NAMALWA (cell line): Measurements from ENCODE around the gene SECISBP2L.
"Not testable (repeated sequence)": the region's sequence is repeated elsewhere in the genome, so short reads cannot be mapped to it uniquely, and the experiment has no call there.

Experiments used
- DNase-seq: peaks from one replicate; pipeline ENCODE4 v3.0.0-alpha.2; 2015; ENCODE audit warnings: low spot score

Gene SECISBP2L, protein sequence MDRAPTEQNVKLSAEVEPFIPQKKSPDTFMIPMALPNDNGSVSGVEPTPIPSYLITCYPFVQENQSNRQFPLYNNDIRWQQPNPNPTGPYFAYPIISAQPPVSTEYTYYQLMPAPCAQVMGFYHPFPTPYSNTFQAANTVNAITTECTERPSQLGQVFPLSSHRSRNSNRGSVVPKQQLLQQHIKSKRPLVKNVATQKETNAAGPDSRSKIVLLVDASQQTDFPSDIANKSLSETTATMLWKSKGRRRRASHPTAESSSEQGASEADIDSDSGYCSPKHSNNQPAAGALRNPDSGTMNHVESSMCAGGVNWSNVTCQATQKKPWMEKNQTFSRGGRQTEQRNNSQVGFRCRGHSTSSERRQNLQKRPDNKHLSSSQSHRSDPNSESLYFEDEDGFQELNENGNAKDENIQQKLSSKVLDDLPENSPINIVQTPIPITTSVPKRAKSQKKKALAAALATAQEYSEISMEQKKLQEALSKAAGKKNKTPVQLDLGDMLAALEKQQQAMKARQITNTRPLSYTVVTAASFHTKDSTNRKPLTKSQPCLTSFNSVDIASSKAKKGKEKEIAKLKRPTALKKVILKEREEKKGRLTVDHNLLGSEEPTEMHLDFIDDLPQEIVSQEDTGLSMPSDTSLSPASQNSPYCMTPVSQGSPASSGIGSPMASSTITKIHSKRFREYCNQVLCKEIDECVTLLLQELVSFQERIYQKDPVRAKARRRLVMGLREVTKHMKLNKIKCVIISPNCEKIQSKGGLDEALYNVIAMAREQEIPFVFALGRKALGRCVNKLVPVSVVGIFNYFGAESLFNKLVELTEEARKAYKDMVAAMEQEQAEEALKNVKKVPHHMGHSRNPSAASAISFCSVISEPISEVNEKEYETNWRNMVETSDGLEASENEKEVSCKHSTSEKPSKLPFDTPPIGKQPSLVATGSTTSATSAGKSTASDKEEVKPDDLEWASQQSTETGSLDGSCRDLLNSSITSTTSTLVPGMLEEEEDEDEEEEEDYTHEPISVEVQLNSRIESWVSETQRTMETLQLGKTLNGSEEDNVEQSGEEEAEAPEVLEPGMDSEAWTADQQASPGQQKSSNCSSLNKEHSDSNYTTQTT

DNA sequence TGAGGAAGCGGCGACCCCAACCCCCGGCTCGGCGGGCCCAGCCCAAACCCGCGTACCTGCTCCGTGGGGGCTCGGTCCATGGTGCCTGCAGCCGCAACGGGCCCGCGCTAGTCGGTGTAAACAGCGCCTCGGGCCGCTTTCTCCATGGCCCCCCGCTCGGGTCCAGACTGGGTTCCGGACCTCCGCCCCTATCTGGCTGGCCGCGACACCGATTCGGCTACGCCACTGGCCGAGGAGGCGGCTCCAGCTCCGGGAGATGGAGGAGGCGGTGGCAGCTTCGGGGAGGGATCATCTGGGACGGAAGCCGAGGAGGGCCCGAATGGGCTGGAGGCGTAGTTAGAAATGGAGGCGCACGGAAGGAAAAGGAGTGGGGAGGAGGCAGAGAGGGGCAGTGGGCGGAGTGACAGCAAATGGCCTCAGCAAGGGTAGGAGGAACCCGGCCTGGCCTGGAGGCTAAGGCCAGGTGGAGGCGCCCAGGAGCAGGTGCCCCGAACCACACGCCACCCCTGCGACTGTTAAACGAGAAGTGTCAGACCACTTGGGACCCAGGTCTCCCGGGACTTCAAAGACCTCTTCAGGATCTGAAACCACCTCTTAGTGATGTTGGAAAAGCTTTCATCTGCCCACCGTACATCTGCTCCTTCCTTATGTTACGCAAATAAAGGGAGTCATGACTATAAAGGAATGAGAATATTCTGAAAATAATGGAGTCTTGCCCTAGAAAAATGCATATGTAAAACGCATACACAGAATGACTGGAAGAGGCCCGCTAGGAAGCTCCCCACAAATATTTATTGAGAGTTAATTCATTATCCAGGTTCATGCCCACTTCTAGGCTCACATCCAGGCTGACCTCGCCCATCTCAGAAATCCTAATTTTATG is at the start of gene SECISBP2L:
TSS of gene SECISBP2L (minus strand) at position 227 of the 883 bp plus-strand sequence. CDS start at position 80, 147 bp downstream.
- peak; percentile 96 for DNase-seq

DNA sequence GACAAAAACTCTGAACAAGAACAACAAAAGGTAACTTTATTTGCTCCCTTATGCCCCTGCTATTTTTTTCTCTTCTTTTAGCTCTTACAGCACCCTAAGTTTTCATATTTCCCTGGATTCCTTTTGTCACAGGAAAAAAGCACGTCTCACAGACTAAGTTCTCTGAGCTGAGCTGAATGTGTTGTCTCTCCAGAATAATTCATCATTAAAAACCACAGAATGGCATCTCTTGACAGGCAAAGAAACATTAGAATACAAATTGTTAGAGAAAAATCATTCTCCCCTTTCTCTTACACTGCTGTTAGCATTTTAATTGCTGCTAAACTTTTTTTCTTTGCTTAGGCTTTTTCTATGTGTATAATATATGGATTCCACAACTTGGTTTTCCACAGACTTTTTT is 48.7 kb upstream of the SECISBP2L start:
- DNase-seq: no peak

DNA sequence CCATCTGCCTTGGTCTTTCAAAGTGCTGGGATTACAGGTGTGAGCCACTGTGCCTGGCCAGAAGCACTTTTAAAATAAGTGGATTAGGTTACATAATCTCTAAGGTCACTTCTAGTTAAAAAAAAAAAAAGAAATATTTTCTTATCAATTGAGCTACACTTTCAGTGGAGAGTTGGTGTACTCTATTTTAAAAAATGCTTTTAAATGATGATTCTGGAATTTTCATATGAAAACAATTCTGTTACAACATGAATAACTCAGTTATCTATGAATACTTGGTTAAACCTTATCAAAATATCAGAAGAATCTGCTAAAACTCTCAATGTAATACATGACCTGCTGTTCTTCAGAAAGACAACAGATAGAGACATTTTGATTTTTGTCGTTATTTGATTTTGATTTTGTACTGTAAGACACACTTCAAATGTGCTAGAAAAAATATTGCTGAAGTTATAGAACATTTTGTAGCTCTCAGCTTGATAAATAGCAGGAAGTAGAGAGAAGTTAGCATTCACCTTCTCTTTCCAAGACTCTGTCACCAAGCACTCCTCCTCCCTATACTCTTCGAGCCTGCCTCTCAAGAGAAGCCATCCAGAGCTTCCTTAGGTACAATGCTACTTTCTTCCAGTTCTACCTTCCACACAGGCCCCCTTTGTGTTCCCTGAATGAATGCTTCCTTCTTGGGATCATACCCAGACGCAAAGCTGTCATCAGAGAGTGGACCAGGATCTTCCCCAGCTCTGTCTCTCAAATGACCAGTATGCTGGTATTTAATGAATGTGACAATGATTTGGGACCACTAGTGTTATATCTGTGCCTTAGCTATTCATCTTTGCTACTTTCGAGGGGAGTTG is 47.2 kb upstream of the SECISBP2L start:
- no peak for DNase-seq

DNA sequence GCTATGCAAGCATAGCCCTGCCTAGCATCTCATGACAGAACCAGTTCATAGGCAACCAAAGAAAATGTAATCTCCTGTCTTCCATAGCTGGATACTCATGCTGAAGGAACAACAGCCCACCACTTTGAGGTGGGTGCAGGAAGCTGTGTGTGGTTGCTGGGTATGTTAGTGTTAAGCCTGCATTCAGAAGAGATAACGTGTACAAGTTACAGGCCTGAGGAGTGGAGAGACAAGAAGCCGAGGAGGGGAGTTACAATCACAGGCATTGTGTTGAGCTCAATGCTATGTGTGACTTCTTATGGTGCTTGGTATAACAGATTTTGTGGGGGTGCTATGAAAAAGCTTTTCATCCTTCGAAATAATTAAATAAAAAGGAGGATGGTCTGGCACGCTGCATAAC is 42.8 kb upstream of the SECISBP2L start:
- DNase-seq: no peak

DNA sequence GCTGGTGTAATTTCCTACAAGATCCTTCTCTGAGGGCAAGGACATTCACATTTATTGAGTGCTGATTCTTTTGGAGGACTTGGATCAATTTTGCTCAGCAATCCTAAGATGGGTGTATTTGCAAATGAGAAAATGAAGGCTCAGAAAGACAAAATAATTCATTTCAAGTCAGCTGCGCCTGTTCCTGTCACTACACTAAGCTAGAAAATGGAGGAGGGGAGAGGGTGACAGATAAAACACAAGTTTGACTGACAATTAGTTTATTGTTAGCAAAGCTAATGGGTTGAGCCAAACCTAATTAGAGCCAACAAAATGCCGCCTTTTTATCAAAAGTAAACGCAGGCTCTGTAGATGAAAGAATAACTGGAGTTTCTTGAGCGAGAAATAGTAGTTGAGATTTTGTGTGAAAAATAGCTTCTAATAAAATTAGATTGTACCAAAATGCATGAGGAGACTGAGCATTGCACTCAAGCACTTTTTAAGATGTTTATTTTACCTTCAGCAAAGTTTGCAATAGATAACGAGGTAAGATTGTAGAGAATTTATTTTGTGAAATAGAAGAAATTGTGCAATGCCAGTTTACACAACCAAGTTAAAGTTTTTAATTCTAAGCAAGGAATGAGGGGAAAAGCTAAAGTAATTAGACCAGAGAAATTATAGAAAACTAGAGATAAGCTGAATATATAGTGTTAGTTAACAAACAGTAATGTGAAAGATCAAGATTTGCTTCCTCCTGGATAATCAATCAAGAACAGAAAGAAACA is 39.6 kb upstream of the SECISBP2L start:
- DNase-seq: no peak

DNA sequence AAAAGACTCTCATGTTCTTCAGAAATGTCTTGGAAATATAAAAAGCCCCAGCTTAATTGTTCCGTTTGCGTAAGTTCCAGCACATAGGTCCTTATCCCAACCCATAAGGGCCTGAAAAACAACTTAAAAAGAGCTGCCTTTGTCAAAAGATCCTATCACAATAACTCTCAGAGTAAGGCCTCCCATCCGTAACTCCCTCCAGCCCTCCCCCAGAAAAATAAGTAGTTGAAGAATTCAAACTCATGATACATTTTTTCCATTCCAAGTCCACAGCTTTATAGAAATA is 38.0 kb upstream of the SECISBP2L start:
- no peak for DNase-seq

DNA sequence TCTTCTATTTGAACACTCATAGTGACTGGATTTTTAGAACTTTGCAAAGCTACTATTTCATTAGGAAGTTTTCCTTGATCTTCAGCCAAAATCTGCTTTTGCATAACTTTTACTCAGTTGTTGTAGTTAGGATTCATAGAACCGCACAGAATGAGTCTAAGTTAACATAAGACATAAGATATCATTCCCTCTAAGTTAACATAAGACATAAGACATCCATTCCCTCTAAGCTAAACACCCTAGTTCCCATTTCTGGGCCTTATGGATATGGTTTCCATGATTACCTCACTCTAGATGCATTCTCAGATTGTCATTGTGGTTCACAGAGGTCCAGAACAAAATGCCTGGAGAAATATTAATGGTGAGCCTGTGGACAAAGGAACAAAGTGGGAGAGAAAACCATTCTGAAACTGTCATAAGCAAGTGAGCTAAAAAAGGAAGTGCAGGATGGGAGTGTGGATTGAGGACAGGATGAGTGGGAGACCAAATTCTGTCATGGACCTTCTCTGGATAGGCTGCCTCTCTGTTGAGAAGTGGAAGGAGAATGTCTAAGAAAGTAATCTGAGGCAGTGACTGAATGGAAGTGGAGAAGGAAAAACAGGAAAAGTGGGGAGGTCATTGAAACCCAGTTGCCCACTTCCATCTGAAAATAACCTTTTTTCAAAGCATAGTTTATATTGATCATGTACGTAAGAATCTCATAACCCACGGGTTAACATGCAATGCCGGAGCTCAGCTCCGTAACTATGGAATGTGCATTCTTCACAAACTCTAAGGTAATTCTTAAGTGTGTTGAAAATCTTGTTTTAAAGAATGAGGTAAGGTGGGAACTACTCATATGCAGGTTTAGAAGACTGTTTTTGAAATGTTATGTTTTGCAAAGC is 37.4 kb upstream of the SECISBP2L start:
- no peak for DNase-seq

DNA sequence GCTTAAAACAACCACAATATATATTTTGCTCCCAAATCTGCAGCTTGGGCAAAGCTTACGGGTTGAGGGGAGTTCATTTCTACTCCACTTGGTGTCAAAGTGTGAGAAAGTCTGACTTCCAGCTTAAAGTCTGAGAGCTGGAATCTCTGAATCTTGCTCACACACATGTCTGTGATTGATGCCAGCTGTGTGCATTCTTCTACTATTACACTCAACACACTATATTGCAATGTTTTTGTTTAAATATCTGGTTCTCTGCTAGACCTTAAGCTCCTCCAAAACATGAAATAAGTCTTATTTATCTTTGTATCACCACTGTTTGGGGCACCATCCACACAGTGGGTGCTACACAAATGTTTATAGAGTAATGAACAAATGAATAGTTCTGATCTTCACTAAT is 36.7 kb upstream of the SECISBP2L start:
- DNase-seq: no peak

DNA sequence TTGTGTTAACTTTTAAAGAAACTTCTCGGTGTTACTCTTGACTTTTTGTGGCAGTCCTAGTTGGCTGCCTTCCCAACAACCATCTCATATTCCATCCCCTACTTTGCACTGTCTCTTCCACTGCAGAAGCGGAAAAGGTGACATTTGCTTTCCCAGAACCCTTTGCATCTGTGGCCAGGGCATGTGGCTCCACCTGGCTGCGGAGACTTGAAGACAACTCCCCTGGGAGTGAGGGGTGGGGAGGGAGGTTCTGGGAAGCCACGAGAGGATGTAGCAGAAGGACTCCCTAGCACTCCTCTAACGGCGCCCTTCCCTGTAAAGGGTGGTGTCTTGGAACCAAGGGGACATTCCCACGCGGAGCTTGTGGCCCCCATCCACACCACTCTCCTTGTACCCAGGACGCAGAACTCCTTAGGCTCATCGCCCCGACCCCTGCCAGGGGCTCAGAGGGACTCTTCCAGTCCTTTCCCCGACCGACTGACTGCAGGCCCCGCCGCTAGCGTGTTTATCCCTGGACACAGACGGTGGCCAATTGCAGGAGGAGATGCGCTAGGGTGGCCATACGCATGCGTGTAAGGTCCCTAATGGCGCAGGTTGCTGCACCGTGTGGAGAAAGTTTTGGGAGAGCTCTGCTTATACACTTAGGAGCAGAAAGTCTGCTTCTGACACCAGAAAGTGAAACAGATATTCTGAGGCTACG is 33.2 kb upstream of the SECISBP2L start:
- DNase-seq: no peak

DNA sequence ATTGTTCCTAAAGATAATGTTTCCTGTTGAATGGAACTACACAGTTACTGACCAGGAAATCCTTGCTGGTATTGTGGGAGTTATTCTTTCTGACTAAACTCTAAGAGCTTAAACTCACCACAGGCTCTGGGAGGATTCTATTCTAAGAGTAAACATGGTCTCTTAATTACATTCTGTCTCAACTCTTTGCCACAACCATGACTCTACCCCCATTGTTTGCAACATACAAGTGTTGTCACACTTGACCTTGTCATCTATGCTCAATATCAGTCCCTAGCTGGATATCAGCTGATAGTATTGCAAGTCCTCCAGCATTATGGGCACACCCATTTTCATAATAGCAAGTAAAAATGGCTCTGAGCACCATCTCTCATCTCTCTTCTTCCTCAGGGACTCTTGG is 29.6 kb upstream of the SECISBP2L start:
- DNase-seq: no peak

DNA sequence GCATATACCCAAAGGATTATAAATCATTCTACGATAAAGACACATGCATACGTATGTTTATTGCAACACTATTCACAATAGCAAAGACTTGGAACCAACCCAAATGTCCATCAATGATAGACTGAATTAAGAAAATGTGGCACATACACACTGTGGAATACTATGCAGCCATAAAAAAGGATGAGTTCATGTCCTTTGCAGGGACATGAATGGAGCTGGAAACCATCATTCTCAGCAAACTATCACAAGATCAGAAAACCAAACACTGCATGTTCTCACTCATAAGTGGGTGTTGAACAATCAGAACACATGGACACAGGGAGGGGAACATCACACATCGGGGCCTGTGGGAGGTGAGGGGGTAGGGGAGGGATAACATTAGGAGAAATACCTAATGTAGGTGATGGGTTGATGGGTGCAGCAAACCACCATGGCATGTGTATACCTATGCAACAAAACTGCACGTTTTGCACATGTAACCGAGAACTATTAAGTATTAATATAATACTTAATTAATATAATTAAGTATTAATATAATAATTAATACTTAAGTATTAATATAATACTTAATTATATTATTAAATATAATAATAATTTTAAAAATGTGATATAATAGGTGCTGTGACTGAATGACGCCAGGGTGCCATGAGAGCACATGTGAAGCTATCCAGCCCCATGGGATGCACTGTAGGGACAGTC is 28.5 kb upstream of the SECISBP2L start:
- not testable (repeated sequence) for DNase-seq

DNA sequence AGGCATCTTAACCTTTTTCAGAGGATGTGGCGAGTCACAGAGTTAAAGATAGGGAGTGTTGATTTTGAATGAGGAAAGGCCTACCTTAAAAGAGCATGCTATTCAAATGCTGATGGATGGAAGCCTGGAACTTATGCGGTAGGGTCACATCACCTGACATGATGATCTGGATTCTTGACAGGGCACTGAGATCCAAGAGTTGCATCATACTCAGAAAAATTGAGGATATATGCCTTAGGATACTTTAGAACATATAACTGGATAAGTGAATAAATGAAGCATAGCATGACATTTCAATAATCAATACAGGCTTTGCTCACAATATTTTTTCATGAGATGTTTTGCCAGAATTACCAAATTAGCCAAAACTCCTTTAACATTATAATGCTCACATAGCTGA is 20.1 kb upstream of the SECISBP2L start:
- DNase-seq: no peak

DNA sequence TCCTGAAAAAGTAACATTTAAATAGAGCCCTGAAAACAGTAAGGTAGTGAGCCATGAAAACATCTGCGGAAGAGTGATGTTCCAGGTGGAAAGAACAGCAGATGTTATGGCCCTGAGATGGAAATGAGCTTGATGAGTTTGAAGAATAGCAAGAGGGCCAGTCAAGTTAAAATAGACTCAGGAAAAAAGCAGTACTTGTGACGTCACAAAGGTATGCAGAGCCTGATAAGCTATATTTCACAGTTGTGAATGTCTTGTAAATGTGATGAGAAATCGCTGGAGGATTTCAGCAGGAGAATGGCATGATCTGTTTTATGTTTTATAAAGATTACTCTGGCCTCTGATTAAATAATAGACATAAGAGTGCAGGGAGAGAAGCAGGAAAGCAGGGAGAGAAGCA is 18.6 kb upstream of the SECISBP2L start:
- no peak for DNase-seq

DNA sequence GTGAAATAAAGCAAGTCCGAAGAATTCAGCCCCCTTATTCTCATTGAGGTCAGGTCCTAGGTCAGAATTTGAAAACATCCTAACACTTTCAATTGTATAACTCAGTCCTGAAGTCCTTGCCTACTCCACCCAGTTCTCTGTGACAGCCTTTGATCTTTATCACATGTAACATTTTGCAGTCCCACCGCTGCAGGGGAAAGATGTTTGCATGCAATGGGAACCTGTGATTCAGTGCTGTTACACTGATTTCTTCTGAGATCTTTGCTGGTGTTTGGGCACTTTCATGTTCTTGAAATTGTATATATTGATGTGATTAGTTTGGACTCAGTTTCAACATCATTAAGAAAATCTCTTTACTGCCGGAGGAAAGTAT is 18.0 kb upstream of the SECISBP2L start:
- no peak for DNase-seq

DNA sequence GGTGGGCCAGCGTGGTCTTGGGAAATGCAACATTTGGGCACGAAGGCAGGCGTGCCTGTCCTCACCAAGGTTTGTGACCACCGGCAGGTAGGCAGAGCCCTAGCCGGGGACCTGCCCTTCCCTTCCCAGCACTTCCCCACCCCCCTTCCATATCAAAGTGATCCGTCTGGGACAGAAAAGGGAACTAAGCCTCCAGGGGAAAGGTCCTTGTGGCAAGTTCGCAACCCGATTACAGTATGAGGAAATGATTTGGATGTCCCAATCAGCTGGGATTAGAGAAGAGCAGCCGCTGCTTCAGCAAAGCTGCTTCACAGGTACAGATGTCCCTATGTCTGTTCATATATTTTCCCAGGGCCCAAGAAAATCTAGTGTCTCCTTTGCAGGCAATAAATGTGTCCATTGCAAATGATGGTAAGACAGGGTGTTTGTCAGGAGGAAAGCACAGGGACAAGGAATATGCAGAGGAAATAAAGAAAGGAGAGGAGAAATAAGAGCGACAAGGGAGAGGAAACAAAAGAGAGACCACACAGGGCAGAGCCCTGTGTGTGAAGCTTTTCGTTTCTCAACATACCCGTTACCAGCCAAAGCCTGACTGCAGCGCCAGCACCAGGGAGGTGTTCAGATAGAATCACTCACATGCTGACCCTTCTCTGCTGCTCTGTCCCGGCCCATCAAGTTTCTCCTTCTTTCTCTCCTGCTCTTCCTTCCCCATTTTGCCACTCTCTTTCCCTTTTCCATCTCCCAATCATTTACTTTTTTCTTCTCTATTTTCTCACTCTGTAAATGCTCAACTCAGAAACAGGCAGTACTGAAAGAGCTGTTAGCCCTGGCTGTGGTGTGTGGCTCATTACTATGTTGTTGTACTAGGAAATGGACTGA is 17.4 kb upstream of the SECISBP2L start:
- no peak for DNase-seq

DNA sequence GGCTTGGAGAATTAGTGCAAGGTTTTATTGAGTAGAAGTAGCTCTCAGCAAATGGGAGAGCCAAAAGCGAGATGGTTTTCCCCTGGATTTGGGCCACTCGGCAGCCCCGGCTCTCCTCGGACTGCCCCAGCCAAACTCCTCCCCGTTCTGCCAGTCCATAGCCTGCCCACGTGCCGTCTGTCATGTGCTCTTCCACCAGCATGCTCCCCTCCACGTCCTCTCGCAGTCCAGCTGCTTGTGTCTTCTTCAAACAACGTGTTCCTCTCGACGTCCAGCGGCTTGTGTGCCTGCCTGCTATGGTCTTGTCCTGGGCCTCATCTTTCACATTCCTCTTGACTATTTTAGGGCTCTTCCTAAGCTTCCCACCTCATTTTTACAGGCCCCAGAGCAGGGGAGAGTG is 16.7 kb upstream of the SECISBP2L start:
- DNase-seq: no peak
